BE2C (cell line): ENCODE data around the gene ZC3H12C.

Experiments used
- DNase-seq: peaks from one replicate; pipeline ENCODE4 v3.0.0-alpha.2; 2020
- H3K27me3 ChIP-seq: fragments of 250-450 bp; sonication (Bioruptor Pico); 2 replicates; pipeline ENCODE4 v1.5.1; 2020; ENCODE audit warnings: mild to moderate bottlenecking
- H3K36me3 ChIP-seq: fragments of 250-450 bp; sonication (Bioruptor Pico); 2 replicates; pipeline ENCODE4 v1.5.1; 2020; ENCODE audit warnings: mild to moderate bottlenecking
- H3K4me1 ChIP-seq: fragments of 250-450 bp; sonication (Bioruptor Pico); 2 replicates; pipeline ENCODE4 v1.5.1; 2020
- H3K4me3 ChIP-seq: 2 replicates; pipeline ENCODE4 v1.5.1; 2011; ENCODE audit warnings: low read depth, low read length
- H3K9me3 ChIP-seq: fragments of 250-450 bp; sonication (Bioruptor Pico); 2 replicates; pipeline ENCODE4 v1.5.1; 2020
- TF ChIP-seq, protein P1 (sequence below): IDR thresholded peaks from 2 replicates; pipeline ENCODE4 v1.5.1; 2012; ENCODE audit warnings: mild to moderate bottlenecking, low read depth, low read length

The ZC3H12C gene

DNA sequence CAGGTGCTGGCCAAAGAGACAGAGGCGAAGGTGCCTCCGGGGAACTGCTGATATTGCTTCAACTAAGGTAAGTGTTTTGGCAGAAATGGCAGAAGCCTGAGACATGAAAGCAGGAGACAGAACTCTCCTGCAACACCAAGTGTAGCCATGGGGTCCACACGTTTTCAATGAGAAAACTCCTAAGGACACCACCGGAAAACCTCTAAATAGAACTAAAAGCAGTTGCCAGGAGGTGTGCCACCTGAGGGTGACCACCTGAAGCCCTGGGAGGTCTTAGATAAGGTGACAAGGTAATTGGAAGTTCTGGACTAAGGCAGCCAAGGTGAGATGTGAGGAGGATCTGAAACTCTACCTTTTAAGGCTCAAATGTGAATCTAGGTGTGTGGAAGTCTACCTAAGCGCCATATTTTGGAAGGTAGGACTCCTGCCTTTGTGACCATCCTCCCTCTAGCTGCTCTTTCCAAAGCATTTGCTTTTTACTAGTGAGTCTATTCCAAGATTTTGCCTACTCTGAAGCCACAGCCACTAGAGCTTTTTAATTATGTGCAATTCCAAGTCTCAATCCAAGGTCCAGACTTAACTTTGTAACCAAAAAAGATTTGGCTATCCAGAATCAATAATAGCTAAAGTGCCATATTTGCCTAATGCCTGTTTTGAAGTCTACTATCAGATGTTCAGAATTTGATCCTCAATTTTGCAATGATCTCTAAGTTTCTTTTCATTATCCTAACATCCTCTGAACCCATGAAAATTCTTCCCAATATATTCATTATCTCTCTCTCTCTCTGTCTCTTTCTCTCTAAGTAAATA lies 4.5 kb upstream of the ZC3H12C start:
- Histone ChIP-seq H3K4me1 (peaks cover 4% of the 10 kb centered on the region; the same call in 1 of the 2 replicates), H3K4me3 (no peak overlapping the region), H3K36me3 (no peaks in the 10 kb centered on the region), H3K27me3 (peaks cover 39% of the 10 kb centered on the region), H3K9me3 (no peaks in the 10 kb centered on the region)
- TF ChIP-seq, protein P1, sequence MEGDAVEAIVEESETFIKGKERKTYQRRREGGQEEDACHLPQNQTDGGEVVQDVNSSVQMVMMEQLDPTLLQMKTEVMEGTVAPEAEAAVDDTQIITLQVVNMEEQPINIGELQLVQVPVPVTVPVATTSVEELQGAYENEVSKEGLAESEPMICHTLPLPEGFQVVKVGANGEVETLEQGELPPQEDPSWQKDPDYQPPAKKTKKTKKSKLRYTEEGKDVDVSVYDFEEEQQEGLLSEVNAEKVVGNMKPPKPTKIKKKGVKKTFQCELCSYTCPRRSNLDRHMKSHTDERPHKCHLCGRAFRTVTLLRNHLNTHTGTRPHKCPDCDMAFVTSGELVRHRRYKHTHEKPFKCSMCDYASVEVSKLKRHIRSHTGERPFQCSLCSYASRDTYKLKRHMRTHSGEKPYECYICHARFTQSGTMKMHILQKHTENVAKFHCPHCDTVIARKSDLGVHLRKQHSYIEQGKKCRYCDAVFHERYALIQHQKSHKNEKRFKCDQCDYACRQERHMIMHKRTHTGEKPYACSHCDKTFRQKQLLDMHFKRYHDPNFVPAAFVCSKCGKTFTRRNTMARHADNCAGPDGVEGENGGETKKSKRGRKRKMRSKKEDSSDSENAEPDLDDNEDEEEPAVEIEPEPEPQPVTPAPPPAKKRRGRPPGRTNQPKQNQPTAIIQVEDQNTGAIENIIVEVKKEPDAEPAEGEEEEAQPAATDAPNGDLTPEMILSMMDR = no peak
- no peak for DNase-seq

DNA sequence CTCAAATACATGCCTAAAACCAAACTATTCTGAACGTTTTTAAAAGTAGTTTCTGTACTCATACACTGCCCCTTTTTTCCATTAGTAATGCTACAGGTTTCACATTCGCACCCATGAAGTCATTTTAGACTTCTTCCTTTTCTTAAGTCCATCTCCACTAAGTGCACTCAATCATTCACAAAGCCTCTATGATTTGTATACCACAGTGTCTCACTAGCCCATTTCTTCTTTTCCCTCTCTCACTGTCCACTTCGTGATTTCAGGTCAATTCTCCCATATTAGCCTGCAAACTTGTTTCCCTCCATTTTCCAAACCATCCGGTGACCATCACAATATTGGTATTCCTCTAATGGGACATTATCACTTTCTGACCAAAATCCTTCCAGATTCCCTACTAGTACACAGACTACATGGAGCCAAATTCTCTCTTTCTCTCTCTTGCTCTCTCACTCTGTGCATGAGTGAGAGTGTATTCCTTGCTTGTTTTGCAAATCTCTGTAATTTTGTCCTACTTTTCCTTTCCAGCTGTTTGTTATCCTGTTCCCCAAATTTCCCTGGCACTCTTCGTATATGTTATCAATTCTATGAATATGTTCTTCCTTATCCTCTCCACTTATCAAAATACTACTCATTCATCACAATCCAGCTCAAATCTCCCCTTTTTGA lies 3.4 kb upstream of the ZC3H12C start:
- no peak overlapping the region for H3K4me3 ChIP-seq
- H3K9me3 ChIP-seq = no peaks in the 10 kb centered on the region
- TF ChIP-seq, protein P1 = no peak
- H3K4me1 ChIP-seq = peaks cover 4% of the 10 kb centered on the region; the same call in 1 of the 2 replicates
- H3K36me3 ChIP-seq = no peaks in the 10 kb centered on the region
- DNase-seq = no peak
- peaks cover 47% of the 10 kb centered on the region for H3K27me3 ChIP-seq

DNA sequence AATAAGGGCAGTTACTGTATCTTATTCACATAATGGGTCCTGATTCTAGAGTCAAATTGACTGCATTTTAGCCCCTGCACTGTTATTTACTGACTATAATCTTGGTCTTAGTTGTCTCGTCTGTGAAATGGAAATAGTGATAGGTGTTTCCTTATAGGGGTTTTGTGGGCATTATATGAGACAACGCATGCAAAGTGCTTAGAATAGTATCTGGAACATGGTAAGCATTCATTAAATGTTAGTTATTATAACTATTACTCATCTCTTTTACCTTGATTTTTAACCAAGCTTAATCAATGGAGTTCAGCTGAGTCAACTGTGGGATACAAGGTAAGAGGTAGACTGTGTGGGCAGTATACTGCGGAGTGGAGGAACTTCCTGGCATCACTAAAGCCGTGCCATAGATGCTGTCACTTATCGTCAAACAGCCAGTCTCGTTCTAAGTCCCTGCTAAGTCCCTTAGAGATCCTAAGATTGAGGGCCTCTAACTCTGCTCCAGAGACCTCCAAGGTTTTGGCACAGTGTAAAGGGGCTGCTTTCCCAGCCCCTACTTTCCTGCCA lies 2.6 kb upstream of the ZC3H12C start:
- TF ChIP-seq, protein P1 = no peak

DNA sequence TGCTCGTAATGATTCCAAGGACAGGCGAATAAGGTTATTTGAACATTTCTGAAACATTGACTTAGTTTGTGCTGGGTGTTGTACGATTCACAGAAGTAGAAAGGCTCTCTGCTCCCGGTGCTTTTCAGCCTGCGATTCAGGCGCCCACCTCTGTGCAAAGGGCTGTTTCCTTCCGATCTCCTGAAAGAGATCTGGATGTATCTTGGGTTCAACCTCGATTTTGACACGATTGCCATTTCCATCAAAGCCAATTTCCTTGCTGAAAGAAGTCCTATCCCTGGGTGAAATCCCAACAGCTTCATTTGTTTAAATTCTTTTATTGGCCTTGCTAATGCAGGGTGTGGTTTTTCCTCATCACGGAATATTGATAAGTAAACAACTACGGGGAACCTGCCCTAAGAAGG lies 1.1 kb upstream of the ZC3H12C start:
- Histone ChIP-seq H3K4me3 (peak overlapping the region; percentile 61), H3K36me3 (no peaks in the 10 kb centered on the region), H3K9me3 (no peaks in the 10 kb centered on the region), H3K4me1 (peaks cover 4% of the 10 kb centered on the region; the same call in 1 of the 2 replicates), H3K27me3 (peaks cover 47% of the 10 kb centered on the region)
- TF ChIP-seq, protein P1 = no peak
- no peak for DNase-seq

More for the DNA sequence above, 2.6 kb upstream of the ZC3H12C start:
- H3K4me1 ChIP-seq = peaks cover 4% of the 10 kb centered on the region; the same call in 1 of the 2 replicates
- H3K36me3 ChIP-seq = no peaks in the 10 kb centered on the region
- peaks cover 47% of the 10 kb centered on the region for H3K27me3 ChIP-seq
- no peak overlapping the region for H3K4me3 ChIP-seq
- no peaks in the 10 kb centered on the region for H3K9me3 ChIP-seq
- DNase-seq = no peak

DNA sequence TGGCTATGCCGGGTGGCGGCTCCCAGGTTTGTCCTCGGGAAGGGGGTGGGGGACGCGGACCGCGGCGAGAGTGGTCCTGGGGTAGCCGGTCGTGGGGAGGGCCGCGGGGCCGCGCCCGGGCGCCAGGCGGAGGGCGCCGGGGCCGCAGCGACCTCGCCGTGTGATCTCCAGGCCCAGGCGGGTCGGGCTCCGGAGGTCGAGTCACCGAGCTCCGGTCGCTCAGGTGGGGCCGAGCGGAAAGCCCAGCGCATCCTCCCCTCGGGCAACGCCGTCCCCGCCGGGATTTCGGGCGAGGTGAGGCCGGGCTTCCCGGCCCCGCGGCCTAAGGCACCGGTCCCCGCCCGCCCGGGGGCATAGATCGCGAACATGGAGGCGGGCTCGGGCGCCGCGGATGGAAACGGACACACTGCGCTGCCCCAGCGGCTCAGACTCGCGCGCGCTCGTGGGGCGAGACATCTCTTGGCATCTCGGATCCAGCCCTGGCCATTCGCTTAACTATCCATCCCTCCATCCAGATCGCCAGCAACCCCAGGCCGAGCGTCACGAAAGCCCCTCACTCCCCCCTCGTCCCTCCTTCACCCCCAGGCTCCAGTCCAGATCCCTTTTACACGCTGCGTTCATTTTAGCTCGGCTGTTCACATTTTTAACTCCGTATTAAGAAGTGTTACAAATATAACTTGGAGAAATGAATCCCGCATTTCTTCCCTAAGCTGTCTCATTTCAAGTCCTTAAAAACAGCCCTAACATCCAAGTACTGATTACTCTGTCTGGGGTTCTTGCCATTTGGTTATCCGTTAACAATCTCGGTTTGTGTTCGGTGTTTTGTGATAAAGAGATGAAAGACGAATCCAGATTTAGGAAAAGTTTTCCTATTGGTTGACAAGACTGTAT lies 460 bp downstream of the ZC3H12C start:
- no peaks in the 10 kb centered on the region for H3K9me3 ChIP-seq
- H3K4me3 ChIP-seq = peak overlapping the region; percentile 51
- H3K4me1 ChIP-seq = peaks cover 4% of the 10 kb centered on the region; the same call in 1 of the 2 replicates
- peak; percentile 56 for DNase-seq
- TF ChIP-seq, protein P1 = no peak
- no peaks in the 10 kb centered on the region for H3K36me3 ChIP-seq
- peaks cover 37% of the 10 kb centered on the region for H3K27me3 ChIP-seq
